MM.1S (cell line): Measurements from ENCODE around the gene PRKCZ.

Source experiments
- CTCF ChIP-seq: fragments of 300-600 bp; sonication (generic); IDR thresholded peaks from 2 replicates; pipeline ENCODE4 v1.5.1; 2016; ENCODE audit warnings: antibody characterized with exemption, low read length, mixed read lengths
- EZH2 ChIP-seq: fragments of 300-600 bp; sonication (generic); optimal IDR thresholded peaks from 2 replicates; pipeline ENCODE3; 2017; ENCODE audit warnings: low read depth, mild to moderate bottlenecking, antibody characterized with exemption, low read length, mixed read lengths

GRCh38 chr1:2093055-2093454 lies 42.8 kb downstream of the PRKCZ start:
- no peak for TF ChIP-seq CTCF
- no peak for TF ChIP-seq EZH2
